BE2C (cell line): ENCODE measurements around the gene ECE1.

Experiments used
- DNase-seq: peaks from one replicate; pipeline ENCODE4 v3.0.0-alpha.2; 2020
- H3K27me3 ChIP-seq: fragments of 250-450 bp; sonication (Bioruptor Pico); 2 replicates; pipeline ENCODE4 v1.5.1; 2020; ENCODE audit warnings: mild to moderate bottlenecking
- H3K36me3 ChIP-seq: fragments of 250-450 bp; sonication (Bioruptor Pico); 2 replicates; pipeline ENCODE4 v1.5.1; 2020; ENCODE audit warnings: mild to moderate bottlenecking
- H3K4me1 ChIP-seq: fragments of 250-450 bp; sonication (Bioruptor Pico); 2 replicates; pipeline ENCODE4 v1.5.1; 2020
- H3K4me3 ChIP-seq: 2 replicates; pipeline ENCODE4 v1.5.1; 2011; ENCODE audit warnings: low read depth, low read length
- H3K9me3 ChIP-seq: fragments of 250-450 bp; sonication (Bioruptor Pico); 2 replicates; pipeline ENCODE4 v1.5.1; 2020
- TF ChIP-seq, protein P1 (sequence below): IDR thresholded peaks from 2 replicates; pipeline ENCODE4 v1.5.1; 2012; ENCODE audit warnings: mild to moderate bottlenecking, low read depth, low read length

The ECE1 gene

DNA sequence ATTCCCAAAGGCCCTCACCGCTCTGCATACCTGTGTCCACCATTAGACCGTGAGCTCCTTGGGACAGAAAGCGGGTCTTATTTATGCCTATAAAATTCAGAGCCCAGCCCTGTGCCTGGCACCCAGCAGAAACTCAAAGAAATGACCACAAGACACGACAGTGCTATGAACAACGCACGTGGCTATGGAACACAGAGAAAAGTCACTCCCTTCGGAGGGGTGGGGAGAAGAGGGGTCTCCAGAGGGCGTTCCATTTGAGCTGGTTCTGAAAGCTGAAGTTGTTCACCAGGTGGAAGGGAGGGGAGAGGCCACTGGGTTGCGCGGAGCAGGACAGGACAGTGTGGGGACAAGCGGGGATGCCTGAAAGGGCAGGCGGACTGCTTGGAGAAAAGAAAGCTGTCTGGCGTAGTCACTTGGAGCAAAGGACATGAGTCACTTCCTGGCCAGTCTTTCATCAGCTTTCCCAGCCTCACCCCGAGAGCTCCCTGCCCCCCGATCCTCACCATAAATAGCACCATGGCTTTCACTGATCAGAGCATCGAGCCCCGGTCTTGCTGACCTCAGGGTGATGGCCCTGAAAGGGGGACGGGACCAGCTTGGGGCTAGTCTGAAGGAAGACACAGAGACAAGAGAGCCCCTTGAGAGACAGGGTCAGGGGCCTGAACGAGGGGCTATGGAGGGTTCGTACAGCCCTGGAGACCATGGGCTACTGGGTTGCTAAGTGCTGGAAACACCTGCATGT lies 28.5 kb downstream of the ECE1 start:
- H3K27me3 ChIP-seq = no peaks in the 10 kb centered on the region
- no peak overlapping the region for H3K4me3 ChIP-seq
- TF ChIP-seq, protein P1, sequence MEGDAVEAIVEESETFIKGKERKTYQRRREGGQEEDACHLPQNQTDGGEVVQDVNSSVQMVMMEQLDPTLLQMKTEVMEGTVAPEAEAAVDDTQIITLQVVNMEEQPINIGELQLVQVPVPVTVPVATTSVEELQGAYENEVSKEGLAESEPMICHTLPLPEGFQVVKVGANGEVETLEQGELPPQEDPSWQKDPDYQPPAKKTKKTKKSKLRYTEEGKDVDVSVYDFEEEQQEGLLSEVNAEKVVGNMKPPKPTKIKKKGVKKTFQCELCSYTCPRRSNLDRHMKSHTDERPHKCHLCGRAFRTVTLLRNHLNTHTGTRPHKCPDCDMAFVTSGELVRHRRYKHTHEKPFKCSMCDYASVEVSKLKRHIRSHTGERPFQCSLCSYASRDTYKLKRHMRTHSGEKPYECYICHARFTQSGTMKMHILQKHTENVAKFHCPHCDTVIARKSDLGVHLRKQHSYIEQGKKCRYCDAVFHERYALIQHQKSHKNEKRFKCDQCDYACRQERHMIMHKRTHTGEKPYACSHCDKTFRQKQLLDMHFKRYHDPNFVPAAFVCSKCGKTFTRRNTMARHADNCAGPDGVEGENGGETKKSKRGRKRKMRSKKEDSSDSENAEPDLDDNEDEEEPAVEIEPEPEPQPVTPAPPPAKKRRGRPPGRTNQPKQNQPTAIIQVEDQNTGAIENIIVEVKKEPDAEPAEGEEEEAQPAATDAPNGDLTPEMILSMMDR = no peak
- H3K9me3 ChIP-seq = no peaks in the 10 kb centered on the region
- H3K4me1 ChIP-seq = peaks cover 10% of the 10 kb centered on the region
- no peaks in the 10 kb centered on the region for H3K36me3 ChIP-seq
- no peak for DNase-seq

DNA sequence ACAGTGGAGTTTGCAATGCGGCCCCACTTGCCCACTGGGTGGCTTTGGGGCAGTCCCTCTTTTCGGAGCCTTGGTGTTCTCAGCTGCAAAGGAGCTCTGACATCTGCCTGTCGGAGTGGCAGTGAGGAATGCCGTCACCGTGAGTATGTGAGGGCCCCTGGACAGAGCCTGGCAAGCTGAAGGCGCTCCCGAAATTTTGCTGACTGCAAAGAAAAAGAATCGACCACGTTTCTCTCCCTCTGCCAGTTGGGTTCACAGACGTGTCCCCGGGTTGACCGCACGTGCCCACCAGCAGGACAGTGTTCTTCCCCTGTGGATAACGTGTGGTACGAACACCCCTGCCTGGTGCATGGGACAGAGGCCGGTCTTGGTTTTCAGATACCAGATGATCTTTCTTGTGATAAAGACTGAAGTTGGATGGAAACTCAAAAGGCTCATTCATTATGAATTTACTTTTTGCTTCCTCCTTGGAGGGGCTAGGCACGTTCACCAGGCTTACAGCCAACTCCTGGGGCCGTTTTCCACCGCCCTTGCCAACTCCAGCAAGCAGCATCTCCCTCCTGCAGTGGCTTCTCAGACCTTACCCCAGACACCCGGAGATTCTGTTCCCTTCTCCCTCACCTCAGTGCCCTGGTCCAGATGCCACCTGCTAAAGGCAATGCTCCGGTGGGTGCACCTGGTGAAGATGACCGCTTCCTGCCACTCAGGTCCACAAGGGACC lies 29.7 kb downstream of the ECE1 start:
- H3K36me3 ChIP-seq = no peaks in the 10 kb centered on the region
- no peak overlapping the region for H3K4me3 ChIP-seq
- H3K27me3 ChIP-seq = no peaks in the 10 kb centered on the region
- H3K9me3 ChIP-seq = no peaks in the 10 kb centered on the region
- peaks cover 10% of the 10 kb centered on the region for H3K4me1 ChIP-seq
- no peak for DNase-seq
- TF ChIP-seq, protein P1 = no peak

DNA sequence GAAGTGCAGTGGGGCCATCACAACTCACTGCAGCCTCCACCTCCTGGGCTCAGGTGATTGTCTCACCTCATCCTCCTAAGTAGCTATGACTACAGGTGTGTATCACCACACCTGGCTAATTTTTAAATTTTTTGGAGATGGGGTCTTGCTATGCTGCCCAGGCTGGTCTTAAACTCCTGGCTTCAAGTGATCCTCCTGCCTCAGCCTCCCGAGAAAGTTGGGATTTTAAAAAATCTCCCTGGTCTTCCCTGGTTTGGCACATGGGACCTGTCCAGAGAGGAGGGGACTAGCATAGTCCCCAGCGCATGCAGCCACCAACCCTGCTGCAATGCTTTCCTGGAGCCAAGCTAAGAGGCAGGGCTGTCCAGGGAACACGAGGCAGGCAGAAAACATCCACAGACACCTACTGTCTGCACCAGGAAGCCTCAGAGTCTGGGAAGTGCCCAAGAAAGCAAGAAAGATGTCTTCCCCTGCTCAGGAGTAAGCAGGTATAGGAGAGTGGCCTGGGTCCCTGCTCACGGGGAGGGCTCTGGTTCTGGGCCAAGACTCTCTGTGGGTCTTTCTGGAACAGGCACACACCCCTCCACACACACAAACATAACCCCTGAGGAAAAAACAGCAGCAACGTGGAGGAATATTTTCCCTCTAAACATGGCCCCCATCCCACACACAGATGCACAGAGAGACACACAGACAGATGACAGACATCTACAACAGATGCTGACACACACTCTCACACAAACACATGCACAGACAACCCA lies 30.8 kb downstream of the ECE1 start:
- no peaks in the 10 kb centered on the region for H3K27me3 ChIP-seq
- no peak overlapping the region for H3K4me3 ChIP-seq
- TF ChIP-seq, protein P1 = no peak
- no peaks in the 10 kb centered on the region for H3K9me3 ChIP-seq
- peaks cover 14% of the 10 kb centered on the region for H3K4me1 ChIP-seq
- no peaks in the 10 kb centered on the region for H3K36me3 ChIP-seq
- DNase-seq = no peak

DNA sequence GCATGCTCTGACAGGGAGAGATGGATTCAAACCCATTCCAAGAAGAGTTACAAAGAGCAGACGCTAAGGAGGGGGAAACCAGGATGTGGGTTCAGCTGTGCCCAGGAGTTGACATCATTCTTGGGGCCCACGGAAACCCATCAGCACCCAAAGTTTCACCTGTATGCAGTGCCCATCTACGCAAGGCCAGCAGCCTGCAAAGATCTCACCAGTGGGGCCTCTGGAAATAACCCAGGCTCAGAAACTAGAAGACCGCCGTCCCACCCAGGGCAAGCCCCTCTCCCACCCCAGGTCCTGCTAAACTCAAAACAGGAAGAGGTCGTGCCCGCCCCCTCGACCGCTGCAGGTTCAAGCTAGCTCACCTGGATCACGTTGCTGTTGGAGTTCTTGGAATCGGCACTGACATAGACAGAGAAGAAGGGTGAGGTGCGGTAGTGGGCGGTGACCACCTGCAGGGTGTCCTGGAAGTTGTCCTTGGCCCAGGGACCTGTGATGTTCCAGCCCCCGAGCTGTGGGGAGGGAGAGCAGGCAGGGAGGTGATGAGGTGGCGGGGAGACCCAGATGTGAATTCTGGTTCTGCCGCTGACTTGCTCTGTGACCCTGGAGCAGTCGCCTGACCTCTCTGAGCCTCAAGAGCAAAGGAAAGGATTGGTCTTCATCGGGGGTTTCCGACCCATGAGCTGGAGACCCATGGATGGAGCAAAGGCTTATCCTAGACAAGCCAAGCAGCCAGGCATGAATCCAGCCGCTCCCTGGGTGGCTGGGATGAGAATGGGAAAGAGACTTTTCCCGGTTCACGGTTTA lies 31.7 kb downstream of the ECE1 start:
- Histone ChIP-seq H3K9me3 (no peaks in the 10 kb centered on the region), H3K36me3 (no peaks in the 10 kb centered on the region), H3K27me3 (no peaks in the 10 kb centered on the region), H3K4me1 (peaks cover 14% of the 10 kb centered on the region), H3K4me3 (no peak overlapping the region)
- TF ChIP-seq, protein P1 = no peak
- no peak for DNase-seq

DNA sequence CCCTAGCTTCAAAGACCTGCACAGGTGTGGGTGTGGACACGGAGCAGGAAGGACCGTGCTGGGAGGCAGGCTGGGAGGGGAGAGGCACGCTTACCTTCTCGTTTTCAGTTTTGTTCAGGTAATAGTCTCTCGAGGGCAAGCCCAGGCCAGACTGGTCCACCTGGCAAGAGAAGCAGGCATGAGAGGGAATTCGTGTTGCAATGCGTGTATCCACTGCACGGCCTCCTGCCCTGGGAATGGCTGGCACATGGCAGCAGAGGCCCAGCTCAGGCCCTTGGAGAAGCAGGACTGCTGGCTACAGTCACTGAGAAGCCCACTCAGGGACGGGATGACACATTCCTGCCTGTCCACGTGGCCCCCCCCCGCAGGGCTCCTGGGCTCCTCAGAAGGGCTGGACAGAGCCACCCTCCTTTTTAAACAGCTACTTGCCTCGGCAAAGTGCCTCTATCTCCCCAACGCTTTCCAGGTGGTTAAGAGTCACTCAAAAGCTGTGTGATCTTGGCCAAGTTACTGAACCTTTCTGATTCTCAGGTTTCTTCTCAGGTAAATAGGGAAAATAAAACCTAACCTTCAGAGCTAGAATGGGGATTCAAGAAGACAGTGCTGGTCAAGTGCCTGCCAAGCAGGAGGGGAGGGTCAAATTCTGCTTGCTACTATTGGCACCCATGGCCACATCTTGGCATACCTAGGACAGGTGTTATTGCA lies 32.7 kb downstream of the ECE1 start:
- no peaks in the 10 kb centered on the region for H3K27me3 ChIP-seq
- TF ChIP-seq, protein P1 = no peak
- H3K4me3 ChIP-seq = no peak overlapping the region
- no peaks in the 10 kb centered on the region for H3K36me3 ChIP-seq
- no peaks in the 10 kb centered on the region for H3K9me3 ChIP-seq
- no peak for DNase-seq
- peaks cover 12% of the 10 kb centered on the region for H3K4me1 ChIP-seq
